Dedifferentiated amniotic fluid mesenchymal stem cell (primary cell): ENCODE measurements around the gene STXBP3.
A peak's percentile ranks its signal among the peaks of the same experiment; 100 is the strongest.

ENCODE experiments used
- DNase-seq: peaks from one replicate; pipeline ENCODE4 v3.0.0-alpha.2; 2016; ENCODE audit errors: extremely low spot score

Gene STXBP3

DNA sequence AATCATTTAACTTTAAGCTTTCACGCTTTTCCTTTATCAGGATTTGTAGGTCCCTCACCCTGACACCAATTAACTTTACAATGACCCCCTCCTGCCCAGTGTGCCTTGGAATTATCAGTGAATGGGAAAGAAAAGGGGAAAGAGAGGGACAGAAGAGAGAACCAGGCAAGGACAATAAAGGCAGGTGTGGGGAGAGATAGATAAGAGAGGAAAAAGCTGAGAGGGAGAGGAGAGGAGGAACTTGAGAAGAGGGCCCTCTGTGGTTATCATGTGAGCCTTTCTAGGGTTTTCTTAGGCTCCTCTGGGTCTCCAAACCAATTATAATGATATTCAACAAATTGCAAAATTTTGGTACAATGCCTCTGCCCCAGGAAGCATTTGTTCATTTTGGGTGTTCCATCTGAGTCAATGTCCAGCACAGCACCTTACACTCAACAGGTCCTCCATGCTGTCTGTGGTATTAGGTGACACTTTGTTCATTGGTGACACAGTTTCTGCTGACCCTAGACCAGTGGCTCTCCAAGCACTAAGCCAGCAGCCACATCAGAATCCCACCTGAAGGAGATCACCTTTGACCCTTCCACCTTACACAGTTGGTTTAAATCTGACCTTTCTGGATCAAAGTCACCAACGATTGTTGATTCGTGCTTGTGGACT lies 96.2 kb downstream of the STXBP3 start:
- no peak for DNase-seq

- DNase-seq, result no peak
These were observed 97.1 kb downstream of the STXBP3 start for GRCh38 chr1:108843390-108844137.

DNA sequence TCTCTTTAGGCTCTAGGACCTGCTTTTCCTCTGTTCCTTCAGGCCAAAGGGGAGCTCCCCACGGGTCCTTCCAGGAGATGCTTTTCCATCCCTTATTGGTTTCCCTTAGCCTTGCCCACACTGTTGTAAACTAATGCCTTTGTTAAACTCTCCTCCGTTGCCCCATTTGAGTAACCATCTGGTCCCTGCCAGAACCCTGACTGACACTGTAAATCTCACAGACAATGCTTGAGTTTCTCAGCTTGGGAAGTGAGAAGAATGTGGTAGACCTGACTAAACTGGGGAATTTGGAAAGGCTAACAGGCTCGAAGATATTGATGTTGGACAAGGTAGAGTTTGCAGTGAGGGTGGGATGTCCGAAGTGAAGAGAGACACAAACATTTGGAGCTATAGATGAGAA lies 99.0 kb downstream of the STXBP3 start:
- DNase-seq, result no peak

DNA sequence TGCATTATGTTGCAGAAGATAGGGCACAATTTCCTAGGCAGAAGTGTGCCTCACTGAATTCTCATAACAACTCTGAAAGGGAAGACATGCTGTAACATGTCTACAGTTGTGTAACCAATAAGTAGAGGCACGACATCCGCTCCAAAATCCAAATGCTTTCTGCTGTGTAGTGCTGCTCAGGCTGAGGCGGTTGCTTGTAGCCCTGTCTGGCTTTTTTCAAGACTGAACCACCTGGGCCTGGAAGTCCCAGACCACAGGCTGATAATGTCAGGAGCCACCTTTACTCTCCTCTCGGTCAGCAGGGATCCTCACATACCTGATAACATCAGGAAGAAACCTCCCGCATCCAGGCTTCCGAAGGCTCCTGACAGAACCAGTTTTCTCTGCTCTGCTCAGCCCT lies 99.5 kb downstream of the STXBP3 start:
- DNase-seq, result no peak

DNA sequence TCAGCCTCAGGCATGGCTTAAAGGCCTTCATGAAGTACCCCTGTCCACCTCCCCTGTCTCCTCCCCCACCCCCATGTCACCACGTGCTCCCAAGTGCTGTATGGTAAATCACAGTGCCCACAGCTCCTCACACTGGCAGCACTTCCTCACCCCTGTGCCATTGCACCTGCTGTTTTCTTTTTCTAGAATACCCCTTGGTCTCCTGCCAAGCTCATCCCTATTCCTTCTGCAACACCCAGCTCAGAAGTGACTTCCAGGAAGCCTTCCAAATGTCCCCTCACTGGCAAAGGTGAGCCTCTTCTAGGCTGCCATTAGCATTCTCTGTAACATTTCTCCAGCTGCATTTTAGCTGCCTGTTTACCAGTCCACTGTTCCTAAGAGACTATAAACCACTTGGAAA lies 101.0 kb downstream of the STXBP3 start:
- DNase-seq, result no peak

- no peak for DNase-seq
These were observed 102.3 kb downstream of the STXBP3 start for GRCh38 chr1:108848806-108849205.

GRCh38 chr1:108850929-108851328 lies 104.5 kb downstream of the STXBP3 start:
- no peak for DNase-seq

- no peak for DNase-seq
These were observed 105.1 kb downstream of the STXBP3 start for GRCh38 chr1:108851567-108851966.

- no peak for DNase-seq
These were observed 105.9 kb downstream of the STXBP3 start for GRCh38 chr1:108852221-108852975.

DNA sequence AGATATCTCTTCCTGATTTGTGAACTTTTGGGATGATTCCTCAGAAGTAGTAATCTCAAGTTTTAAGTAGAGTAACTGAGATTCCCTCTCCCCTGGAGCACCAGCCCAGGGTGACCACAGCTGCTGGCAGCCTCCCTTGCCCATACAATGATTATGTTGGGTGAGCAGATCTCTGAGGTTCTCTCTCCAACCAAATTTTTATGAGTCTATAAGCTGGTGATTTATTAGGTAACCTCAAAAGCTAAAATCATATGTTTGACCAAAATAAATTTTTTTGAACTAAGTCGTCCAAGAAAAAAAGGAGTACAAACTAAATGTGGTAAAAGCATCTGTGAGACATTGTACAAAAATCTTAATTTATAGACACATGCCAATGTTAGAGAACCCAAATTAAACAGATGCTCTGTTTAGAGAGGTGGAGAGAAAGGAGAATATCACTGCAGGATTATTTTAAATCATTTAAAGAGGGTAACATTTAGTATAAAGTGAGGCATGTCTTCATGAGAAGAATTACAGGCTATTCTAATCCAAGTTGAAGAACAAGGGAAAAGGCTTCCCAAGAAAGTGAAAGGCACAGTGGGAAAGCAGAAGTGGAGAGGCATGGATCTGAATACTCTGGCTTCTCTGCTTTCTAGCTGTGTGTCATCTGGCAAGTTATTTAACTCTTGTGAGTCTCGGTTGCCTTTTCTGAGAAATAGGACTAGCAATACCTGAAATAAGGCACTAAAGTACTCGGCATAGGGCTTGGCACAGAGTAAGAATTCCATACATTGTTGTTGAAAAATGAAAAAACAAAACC lies 107.9 kb downstream of the STXBP3 start:
- peak; percentile 20 for DNase-seq

GRCh38 chr1:108856994-108857393 lies 110.5 kb downstream of the STXBP3 start, which contains the start of gene AKNAD1:
AKNAD1 (minus strand) TSS chr1:108857094; CDS start chr1:108852664, 4,430 bp downstream.
- DNase-seq, result no peak

DNA sequence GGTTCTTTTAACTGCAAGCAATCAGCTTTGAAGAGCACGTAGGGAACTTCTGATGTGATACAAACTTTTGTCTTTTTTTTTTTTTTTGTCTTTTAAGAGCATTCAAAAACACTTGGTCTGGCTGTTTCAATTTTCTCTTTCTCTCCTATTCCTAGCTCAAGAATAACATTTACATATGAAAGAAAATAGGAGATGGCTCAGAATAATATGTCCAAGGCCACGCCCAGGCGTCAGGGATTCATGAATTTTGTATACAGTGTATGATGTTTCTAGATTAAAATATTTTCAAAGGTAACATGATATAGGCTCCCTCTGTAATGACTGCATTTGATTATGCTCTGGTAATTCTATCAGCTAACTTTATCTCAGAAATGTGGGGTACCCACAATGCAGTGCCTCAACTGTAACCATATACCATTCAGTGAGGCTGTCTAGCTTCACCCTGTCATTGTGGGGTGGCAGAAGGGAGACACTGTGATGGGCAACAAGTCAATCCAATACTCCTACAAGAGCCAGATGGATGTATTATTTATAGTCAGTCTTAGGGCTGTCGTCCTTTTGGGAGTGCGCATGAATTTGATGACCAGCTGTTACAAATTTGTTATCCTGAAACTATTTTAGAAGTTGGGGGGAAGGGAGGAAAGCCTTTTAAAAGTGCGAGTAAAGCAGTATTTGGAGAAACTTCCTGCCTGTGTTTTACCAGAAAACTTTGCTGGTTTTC lies 111.9 kb downstream of the STXBP3 start:
- no peak for DNase-seq
